GM06990 (cell line): ENCODE measurements around the gene FARSB.

Experiments used
- DNase-seq: peaks from one replicate; pipeline ENCODE4 v3.0.0-alpha.2; 2011; ENCODE audit not compliant: insufficient read length; ENCODE audit errors: extremely low read depth
- H3K27me3 ChIP-seq: replicated peaks from 2 replicates; pipeline ENCODE4 v1.6.0; 2011; ENCODE audit warnings: low read length; ENCODE audit not compliant: control insufficient read depth, insufficient read depth
- H3K36me3 ChIP-seq: 2 replicates; pipeline ENCODE4 v1.5.1; 2011; ENCODE audit warnings: low read length; ENCODE audit not compliant: control insufficient read depth, insufficient read depth
- H3K4me3 ChIP-seq: replicated peaks from 2 replicates; pipeline ENCODE4 v1.5.1; 2011; ENCODE audit warnings: low read depth, mild to moderate bottlenecking, control low read depth, low read length
- CTCF ChIP-seq: IDR thresholded peaks from 2 replicates; pipeline ENCODE4 v1.5.1; 2011; ENCODE audit warnings: low read length, control low read depth, mild to moderate bottlenecking, inconsistent platforms; ENCODE audit not compliant: insufficient read depth, poor library complexity, severe bottlenecking

Gene FARSB

GRCh38 chr2:222611684-222612083, 44.2 kb downstream of the FARSB start:
- no peak for TF ChIP-seq CTCF
- no peaks in the 10 kb centered on the region for H3K27me3 ChIP-seq
- H3K4me3 ChIP-seq = no peak overlapping the region
- H3K36me3 ChIP-seq = peaks cover 4% of the 10 kb centered on the region
- no peak for DNase-seq

- no peak for DNase-seq
- Histone ChIP-seq H3K27me3 (no peaks in the 10 kb centered on the region), H3K4me3 (no peak overlapping the region), H3K36me3 (peaks cover 4% of the 10 kb centered on the region)
- TF ChIP-seq CTCF = no peak
These were observed 45.1 kb downstream of the FARSB start for GRCh38 chr2:222610746-222611145.

DNA sequence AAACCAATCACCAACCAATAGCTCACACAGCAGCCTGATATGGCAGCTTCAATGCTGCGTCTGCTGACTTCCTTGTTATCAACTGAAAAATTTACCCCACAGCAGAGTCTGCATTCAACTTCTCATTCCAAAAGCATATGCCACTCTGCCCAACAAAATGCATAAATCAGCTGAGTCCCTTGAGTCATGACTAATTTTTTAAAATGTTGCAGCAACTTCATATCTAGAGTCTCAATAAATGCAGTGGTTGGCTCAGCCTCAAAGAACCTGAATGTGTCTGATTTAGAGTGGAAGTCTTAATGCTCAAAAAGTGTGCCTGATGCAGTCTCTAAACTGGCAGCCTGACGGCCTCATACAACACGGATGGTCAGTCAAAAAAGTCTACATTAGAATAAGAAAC, 46.5 kb downstream of the FARSB start:
- no peak for DNase-seq
- H3K4me3 ChIP-seq = no peak overlapping the region
- no peaks in the 10 kb centered on the region for H3K27me3 ChIP-seq
- no peak for TF ChIP-seq CTCF
- peaks cover 4% of the 10 kb centered on the region for H3K36me3 ChIP-seq

- Histone ChIP-seq H3K4me3 (no peak overlapping the region), H3K36me3 (peaks cover 4% of the 10 kb centered on the region), H3K27me3 (no peaks in the 10 kb centered on the region)
- DNase-seq = no peak
- no peak for TF ChIP-seq CTCF
These were observed 47.8 kb downstream of the FARSB start for GRCh38 chr2:222608081-222608480.

- peaks cover 1% of the 10 kb centered on the region for H3K36me3 ChIP-seq
- DNase-seq = no peak
- TF ChIP-seq CTCF = no peak
These were observed 49.6 kb downstream of the FARSB start for GRCh38 chr2:222606306-222606705.

More at GRCh38 chr2:222606306-222606705, 49.6 kb downstream of the FARSB start:
- H3K4me3 ChIP-seq = no peak overlapping the region
- no peaks in the 10 kb centered on the region for H3K27me3 ChIP-seq
